GM12874 (cell line): ENCODE results near the gene SMIM1.

ENCODE experiments used
- TF ChIP-seq, protein P1 (sequence below): IDR thresholded peaks from 2 replicates; pipeline ENCODE4 v1.5.1; 2011; ENCODE audit warnings: low read depth, mild to moderate bottlenecking, control low read depth, low read length, moderate library complexity; ENCODE audit not compliant: insufficient read depth

The SMIM1 gene

DNA sequence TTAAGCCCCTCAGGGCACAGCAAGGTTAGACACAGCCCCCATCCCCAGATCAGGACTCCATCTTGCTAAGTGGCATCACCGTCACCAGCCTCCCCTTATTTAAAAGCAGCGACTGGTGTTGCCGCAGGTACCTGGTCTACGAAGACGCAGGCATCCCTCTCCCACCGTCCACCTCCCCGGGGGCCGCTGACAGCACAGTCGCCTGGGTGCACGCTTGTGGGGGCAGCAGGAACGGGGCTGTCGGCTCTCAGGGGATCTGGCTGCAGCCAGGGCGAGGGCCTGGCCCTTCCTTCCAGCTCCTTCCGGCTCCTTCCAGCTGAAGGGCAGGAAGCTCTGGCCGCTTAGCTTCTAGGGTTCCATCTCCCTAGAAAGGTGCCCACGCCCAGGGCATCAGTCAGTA is 37.9 kb upstream of the SMIM1 start:
- TF ChIP-seq, protein P1, sequence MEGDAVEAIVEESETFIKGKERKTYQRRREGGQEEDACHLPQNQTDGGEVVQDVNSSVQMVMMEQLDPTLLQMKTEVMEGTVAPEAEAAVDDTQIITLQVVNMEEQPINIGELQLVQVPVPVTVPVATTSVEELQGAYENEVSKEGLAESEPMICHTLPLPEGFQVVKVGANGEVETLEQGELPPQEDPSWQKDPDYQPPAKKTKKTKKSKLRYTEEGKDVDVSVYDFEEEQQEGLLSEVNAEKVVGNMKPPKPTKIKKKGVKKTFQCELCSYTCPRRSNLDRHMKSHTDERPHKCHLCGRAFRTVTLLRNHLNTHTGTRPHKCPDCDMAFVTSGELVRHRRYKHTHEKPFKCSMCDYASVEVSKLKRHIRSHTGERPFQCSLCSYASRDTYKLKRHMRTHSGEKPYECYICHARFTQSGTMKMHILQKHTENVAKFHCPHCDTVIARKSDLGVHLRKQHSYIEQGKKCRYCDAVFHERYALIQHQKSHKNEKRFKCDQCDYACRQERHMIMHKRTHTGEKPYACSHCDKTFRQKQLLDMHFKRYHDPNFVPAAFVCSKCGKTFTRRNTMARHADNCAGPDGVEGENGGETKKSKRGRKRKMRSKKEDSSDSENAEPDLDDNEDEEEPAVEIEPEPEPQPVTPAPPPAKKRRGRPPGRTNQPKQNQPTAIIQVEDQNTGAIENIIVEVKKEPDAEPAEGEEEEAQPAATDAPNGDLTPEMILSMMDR = no peak

DNA sequence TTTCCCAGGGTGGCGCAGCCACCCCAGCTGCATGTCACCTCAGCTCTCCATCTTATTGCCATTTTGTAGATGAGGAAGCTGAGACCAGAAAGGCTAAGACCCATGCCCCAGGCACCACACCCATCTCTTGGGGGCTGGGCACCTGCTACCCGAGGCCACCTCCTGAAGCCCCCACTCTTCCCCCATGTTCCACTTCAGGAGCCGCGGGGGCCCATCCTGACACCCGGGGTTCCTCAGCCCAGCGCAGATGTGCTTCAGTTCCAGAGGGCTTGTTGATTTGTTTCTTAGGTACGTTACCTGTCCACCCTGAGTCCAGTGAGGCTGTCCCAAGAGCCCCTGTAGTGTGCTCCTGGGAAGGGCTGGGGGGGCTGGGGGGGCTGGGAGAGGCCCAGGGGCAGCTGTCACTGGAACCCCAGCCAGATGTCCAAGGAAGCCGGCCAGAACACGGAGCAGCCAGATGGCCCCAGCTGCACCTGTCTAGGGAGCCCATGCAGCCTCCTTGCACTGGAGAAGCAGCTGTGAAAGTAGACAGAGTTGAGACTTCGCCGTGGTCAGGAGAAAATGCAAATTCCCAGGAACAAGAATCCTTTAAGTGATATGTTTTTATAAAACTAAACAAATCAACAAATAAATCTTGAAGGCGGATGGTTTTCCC is 37.4 kb upstream of the SMIM1 start:
- TF ChIP-seq, protein P1 = no peak

DNA sequence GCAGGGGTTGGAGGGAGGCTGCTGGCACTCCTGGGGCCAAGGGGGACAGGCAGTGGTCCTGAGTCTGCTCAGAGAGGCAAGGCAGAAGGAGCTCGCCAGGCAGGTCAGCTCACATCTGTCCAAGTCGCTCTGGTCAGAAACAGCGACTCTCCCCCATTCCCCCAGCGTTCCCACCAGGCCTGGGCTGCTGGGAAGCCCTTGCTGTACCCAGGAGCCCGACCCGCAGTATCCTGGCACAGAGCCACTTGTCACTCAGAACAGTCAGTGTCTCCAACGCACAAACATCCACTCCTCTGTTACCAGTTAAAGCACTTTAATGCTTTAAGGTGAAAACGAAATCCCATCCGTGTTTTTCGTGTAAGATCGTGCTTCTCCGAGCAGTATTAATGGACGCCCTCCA is 36.9 kb upstream of the SMIM1 start:
- TF ChIP-seq, protein P1 = no peak

DNA sequence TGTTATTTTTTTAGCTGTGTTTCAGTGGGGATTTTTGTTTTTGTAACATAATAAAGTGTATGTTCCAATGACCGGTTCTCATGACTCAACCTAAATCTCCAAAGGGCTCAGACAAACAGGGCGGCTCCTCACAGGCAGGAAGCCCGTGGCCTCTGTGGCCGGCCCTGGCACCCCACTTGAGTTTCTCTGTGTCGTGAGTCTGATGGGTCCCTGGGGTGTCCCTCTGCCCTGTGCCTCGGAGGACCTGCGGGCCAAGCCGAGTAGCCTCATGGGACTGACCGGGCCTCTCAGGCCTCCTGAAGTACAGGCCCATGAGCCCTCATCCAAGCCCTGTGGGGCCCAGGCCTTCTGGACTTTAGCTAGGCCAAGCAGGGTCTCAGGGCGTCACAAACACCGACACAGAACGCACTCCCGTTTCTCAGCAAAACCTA is 36.4 kb upstream of the SMIM1 start:
- TF ChIP-seq, protein P1 = no peak

DNA sequence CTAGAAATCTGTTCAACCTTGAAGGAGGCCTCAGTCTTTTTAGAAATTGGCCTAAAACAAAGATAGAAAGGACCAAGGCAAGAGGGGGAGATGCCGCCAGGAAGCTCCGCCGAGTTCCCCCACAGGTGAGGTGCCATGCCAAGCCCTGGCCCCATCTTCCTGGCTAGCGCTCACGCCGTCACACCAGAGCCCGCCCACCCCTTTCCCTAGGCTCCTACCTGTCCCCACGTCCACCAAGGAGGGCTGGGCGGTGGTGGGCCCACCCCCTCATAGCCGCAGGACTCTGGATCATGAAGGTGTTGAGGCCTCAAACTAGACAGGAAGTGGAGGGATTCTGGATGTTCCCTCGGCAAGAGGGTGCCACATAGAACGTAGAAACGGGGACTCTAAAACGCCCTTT is 35.8 kb upstream of the SMIM1 start:
- TF ChIP-seq, protein P1 = no peak

DNA sequence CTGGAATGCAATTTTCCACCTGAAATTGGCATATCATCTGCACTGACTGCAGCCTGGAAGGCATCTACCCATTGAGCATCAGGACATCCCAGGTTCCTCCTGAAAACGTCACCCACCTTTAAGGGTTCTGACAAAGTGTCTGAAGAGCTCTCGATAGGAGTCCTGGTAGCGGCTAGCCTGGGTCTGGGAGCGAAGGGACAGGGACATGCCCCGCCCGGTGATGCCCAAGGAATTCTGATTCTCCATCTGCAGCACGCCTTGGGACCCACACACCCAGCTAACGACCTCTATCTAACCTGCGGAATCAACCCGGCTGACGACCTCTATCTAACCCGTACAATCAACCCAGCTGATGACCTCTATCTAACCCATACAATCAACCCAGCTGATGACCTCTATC is 33.6 kb upstream of the SMIM1 start:
- TF ChIP-seq, protein P1 = no peak

DNA sequence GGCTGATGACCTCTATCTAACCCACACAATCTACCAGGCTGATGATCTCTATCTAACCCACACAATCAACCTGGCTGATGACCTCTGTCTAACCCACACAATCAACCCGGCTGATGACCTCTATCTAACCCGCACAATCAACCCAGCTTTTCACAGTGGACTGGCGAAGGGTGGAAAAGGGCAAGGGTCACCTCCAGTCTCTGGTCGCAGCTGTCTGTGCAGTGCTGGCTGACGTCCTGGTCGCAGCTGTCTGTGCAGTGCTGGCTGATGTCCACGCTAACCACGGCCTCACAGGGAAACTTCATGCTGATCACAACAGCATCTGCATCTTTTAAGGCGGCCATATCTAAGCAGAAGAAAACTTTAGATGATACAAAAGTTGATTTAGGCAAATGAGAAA is 32.5 kb upstream of the SMIM1 start:
- TF ChIP-seq, protein P1 = no peak
